G401.6 (cell line): ENCODE data around the gene NRDE2.

ENCODE experiments used
- FAIRE-seq: peaks from 2 replicates; lab custom pipeline; 2012; peaks lifted over from hg19 to GRCh38; lab: Jason Lieb, UNC

Gene NRDE2

GRCh38 chr14:90299408-90299807 lies 32.3 kb downstream of the NRDE2 start:
- FAIRE-seq, result no peak

GRCh38 chr14:90297876-90298629 lies 33.7 kb downstream of the NRDE2 start:
- no peak for FAIRE-seq

GRCh38 chr14:90296641-90297040 lies 35.1 kb downstream of the NRDE2 start:
- no peak for FAIRE-seq

GRCh38 chr14:90295870-90296516 lies 35.7 kb downstream of the NRDE2 start:
- FAIRE-seq, result no peak

GRCh38 chr14:90294872-90295271 lies 36.9 kb downstream of the NRDE2 start:
- no peak for FAIRE-seq

GRCh38 chr14:90293766-90294730 lies 37.7 kb downstream of the NRDE2 start:
- FAIRE-seq, result no peak

GRCh38 chr14:90291699-90292098 lies 40.0 kb downstream of the NRDE2 start:
- no peak for FAIRE-seq

GRCh38 chr14:90290337-90291011 lies 41.3 kb downstream of the NRDE2 start:
- FAIRE-seq, result no peak

- no peak for FAIRE-seq
These were observed 42.9 kb downstream of the NRDE2 start for GRCh38 chr14:90288651-90289355.

- no peak for FAIRE-seq
These were observed 44.0 kb downstream of the NRDE2 start for GRCh38 chr14:90287791-90288190.

- FAIRE-seq, result no peak
These were observed 50.0 kb downstream of the NRDE2 start for GRCh38 chr14:90281756-90282155.

GRCh38 chr14:90281261-90281660 lies 50.5 kb downstream of the NRDE2 start:
- FAIRE-seq, result no peak

GRCh38 chr14:90280096-90280495 lies 51.6 kb downstream of the NRDE2 start:
- no peak for FAIRE-seq

- FAIRE-seq, result no peak
These were observed 53.3 kb downstream of the NRDE2 start for GRCh38 chr14:90278199-90279175.

- no peak for FAIRE-seq
These were observed 54.1 kb downstream of the NRDE2 start for GRCh38 chr14:90277581-90278198.

GRCh38 chr14:90276646-90277367 lies 54.9 kb downstream of the NRDE2 start:
- no peak for FAIRE-seq

GRCh38 chr14:90275820-90276219 lies 55.9 kb downstream of the NRDE2 start:
- no peak for FAIRE-seq

GRCh38 chr14:90275458-90275814 lies 56.3 kb downstream of the NRDE2 start:
- FAIRE-seq, result no peak

GRCh38 chr14:90274808-90275457 lies 56.8 kb downstream of the NRDE2 start:
- FAIRE-seq, result no peak
